Peyer's patch (tissue), 4 donors: ENCODE results near the gene NUDT4B.
"Not testable (repeated sequence)": the region's sequence is repeated elsewhere in the genome, so short reads cannot be mapped to it uniquely, and the experiment has no call there.

ENCODE experiments used
- POLR2A ChIP-seq, 2 donors: fragments of 450-650 bp; IDR thresholded peaks; one replicate each; pipeline ENCODE4 v1.5.1; 2017; ENCODE audit warnings: antibody characterized with exemption in 2 of 2, mild to moderate bottlenecking in 2 of 2, moderate library complexity in 2 of 2
- TF ChIP-seq, protein P1 (sequence below), 6 experiments: fragments of 450-650 bp in 4 of 6; fragments of 200-600 bp in 2 of 6; sonication (generic) in 1 of 6; IDR thresholded peaks; one replicate each; pipeline ENCODE4 v1.5.1; 2017 to 2019; ENCODE audit warnings: antibody characterized with exemption in 6 of 6, mild to moderate bottlenecking in 3 of 6, moderate library complexity in 1 of 6

DNA sequence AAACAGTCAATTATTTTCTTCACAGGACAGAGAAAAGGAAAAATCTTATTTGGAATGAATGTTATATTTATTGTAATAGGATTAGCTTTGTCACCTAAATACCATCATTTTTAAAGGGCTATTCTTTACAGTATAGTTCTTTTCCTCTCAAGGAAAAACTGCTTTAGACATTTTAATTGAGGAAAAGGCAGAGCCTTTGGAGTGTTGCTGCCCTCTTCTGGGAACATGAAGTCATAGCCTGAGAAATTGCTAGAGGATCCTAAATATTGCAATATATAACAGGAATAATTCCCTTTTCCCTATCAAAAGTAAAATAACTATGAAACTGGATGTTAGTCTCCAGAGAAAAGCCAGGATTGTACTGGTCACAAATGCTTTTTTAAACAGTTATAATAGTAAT is 12.8 kb downstream of the NUDT4B start:
- TF ChIP-seq, protein P1, sequence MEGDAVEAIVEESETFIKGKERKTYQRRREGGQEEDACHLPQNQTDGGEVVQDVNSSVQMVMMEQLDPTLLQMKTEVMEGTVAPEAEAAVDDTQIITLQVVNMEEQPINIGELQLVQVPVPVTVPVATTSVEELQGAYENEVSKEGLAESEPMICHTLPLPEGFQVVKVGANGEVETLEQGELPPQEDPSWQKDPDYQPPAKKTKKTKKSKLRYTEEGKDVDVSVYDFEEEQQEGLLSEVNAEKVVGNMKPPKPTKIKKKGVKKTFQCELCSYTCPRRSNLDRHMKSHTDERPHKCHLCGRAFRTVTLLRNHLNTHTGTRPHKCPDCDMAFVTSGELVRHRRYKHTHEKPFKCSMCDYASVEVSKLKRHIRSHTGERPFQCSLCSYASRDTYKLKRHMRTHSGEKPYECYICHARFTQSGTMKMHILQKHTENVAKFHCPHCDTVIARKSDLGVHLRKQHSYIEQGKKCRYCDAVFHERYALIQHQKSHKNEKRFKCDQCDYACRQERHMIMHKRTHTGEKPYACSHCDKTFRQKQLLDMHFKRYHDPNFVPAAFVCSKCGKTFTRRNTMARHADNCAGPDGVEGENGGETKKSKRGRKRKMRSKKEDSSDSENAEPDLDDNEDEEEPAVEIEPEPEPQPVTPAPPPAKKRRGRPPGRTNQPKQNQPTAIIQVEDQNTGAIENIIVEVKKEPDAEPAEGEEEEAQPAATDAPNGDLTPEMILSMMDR (IDR thresholded peaks at IDR 0.05) = not testable (repeated sequence)
- TF ChIP-seq POLR2A (IDR thresholded peaks at IDR 0.05) = not testable (repeated sequence)
